ENCODE data around the gene RINL. TPM values are rescaled to one million over a fixed set of nuclear protein-coding genes. Genes with fewer than 3 reads are reported as not detected.

Gene RINL
- total and polyA plus RNA-seq, 2 donors from 2014 or later: 9.5 to 13.0 TPM

DNA sequence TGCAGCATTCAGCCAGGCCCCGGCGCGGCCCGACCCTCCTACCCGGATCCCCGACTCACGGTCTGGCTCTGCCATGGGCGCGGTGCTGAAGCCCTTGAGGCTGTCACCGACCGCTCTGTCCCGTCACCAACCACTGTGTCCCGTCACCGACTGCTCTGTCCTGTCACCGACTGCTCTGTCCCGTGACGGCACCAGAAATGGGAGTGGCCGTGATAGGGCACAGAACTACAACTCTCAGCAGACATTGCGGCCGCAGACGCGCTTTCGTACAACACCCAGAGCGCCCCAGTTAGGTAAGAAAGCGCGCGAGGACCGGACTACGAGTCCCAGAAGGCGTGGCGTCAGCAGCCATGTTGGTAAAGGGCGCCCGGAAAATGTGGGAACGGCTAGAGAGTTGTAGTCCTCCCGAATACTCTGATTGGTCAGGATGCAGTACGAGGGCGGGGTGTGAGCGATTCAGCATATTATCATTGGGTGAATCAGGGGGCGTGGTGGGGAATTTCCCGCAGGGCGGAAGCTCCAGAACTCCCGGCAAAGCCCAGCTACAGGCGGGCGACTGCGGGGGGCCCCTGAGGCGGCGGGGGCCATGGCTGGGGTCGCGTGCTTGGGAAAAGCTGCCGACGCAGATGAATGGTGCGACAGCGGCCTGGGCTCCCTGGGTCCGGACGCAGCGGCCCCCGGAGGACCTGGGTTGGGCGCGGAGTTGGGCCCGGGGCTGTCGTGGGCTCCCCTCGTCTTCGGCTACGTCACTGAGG is 21.5 kb upstream of the RINL start, which contains the start of the genes NFKBIB and SIRT2:
Gene NFKBIB, plus strand, starts transcription at position 523 of the 755 bp plus-strand sequence. Its CDS starts 64 bp downstream, at position 587.
Gene SIRT2, minus strand, starts transcription at position 172 of the 755 bp plus-strand sequence. Its CDS starts 97 bp downstream, at position 75.
- H3K9me3 ChIP-seq (ENCODE audit: control insufficient read depth in 2 of 3, insufficient read depth in 1 of 3, low read length in 3 of 3): peaks cover 0 to 3% (median 0%) of the 10 kb centered on the region in 3 donors
- peak within 1 kb of the TSS; percentile 80 to 95 (median 90) for H3K9ac ChIP-seq (ENCODE audit: low read length in 3 of 3)
- DNase-seq (peak; percentile 99 to 100 (median 100)), FAIRE-seq (peak; percentile 98)
- H3K4me3 ChIP-seq (ENCODE audit: low read length in 3 of 3): peak within 1 kb of the TSS; percentile 74 to 95 (median 94)
- peaks cover 4 to 13% (median 9%) of the 10 kb centered on the region in 3 donors for H3K4me1 ChIP-seq (ENCODE audit: control insufficient read depth in 2 of 3, insufficient read depth in 2 of 3, low read depth in 1 of 3, low read length in 3 of 3)
- peak; percentile 13 for TF ChIP-seq CTCF (IDR thresholded peaks at IDR 0.05; ENCODE audit: borderline replicate concordance, extremely low read depth, insufficient read depth)
- no peaks in the 10 kb centered on the region for H3K27me3 ChIP-seq (ENCODE audit: control insufficient read depth, insufficient read depth, low read length)
- intact Hi-C loops (cut with DNase I): no loop called here
- peaks cover 0 to under 1% (median 0%) of the 10 kb centered on the region in 3 donors for H3K36me3 ChIP-seq (ENCODE audit: control insufficient read depth in 2 of 3, insufficient read depth in 3 of 3, low read length in 3 of 3)
- H3K27ac ChIP-seq (ENCODE audit: low read depth in 2 of 2, low read length in 2 of 2): peak within 1 kb of the TSS; percentile 80 to 90

DNA sequence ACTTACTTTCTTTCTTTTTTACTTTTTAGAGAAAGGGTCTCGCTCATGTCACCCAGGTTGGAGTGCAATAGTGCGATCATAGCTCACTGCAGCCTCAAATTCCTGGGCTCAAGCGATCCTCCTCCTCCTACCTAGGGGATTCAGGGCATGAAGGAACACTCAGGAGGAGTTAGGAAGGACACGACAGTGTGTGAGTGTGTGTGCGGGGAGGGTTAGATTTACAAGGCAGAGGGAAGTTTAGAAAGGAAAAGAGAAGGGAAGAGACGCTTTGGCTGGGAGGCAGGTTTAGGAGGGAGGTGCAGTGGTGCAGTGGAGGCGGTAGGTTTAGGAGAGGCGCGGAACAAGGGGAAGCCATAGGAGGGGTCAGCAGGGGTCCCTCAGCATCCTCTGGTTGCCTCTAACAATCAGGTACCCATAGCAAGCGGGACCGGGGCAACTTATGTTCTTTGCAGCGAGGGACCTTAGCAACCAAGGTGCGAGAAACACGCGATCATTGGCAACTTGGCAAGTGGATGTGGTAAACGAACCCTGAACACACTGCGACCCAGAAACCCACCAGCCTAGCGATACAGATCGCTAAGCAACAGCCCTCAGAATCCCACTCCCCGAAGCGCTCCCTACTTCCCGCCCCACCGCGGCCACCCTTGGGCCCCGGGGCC is 20.8 kb upstream of the RINL start:
- DNase-seq: peak in 1 of 5 donors; percentile 19
- Histone ChIP-seq H3K9me3 (ENCODE audit: control insufficient read depth in 2 of 3, insufficient read depth in 1 of 3, low read length in 3 of 3) (peaks cover 0 to 3% (median 0%) of the 10 kb centered on the region in 3 donors), H3K4me3 (ENCODE audit: low read length in 3 of 3) (peak overlapping the region; percentile 74 to 95 (median 94)), H3K27me3 (ENCODE audit: control insufficient read depth, insufficient read depth, low read length) (no peaks in the 10 kb centered on the region), H3K9ac (ENCODE audit: low read length in 3 of 3) (peak overlapping the region; percentile 80 to 95 (median 90)), H3K36me3 (ENCODE audit: control insufficient read depth in 2 of 3, insufficient read depth in 3 of 3, low read length in 3 of 3) (no peaks in the 10 kb centered on the region), H3K4me1 (ENCODE audit: control insufficient read depth in 2 of 3, insufficient read depth in 2 of 3, low read depth in 1 of 3, low read length in 3 of 3) (peaks cover 4 to 18% (median 9%) of the 10 kb centered on the region in 3 donors), H3K27ac (ENCODE audit: low read depth in 2 of 2, low read length in 2 of 2) (peak overlapping the region; percentile 79 to 80)
- intact Hi-C loops (cut with DNase I): no loop called here
- TF ChIP-seq CTCF (IDR thresholded peaks at IDR 0.05; ENCODE audit: borderline replicate concordance, extremely low read depth, insufficient read depth): no peak
- no peak for FAIRE-seq

DNA sequence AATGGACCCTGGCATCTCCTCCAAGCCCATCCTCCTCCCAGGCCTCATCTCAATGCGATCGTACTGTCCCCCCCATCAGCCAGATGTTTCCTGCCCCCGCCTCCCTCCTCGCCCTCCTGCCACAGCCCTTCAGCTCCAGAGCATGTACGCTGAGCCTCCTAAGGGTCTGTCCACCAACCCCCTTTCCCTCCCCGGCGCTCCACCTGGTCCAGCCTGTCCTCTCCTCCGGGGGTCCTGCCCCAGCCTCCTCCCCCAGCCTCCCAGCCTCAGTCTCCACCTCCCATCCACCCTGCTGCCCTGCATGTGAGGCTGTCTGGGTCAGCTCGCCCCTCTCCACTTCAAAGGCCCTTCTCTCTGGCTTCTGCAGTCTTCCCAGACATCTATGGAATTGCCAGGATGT is 16.9 kb upstream of the RINL start:
- Histone ChIP-seq H3K36me3 (ENCODE audit: control insufficient read depth in 2 of 3, insufficient read depth in 3 of 3, low read length in 3 of 3) (peaks cover 0 to 6% (median 5%) of the 10 kb centered on the region in 3 donors), H3K27ac (ENCODE audit: low read depth in 2 of 2, low read length in 2 of 2) (no peak overlapping the region), H3K9me3 (ENCODE audit: control insufficient read depth in 2 of 3, insufficient read depth in 1 of 3, low read length in 3 of 3) (no peaks in the 10 kb centered on the region), H3K4me3 (ENCODE audit: low read length in 3 of 3) (no peak overlapping the region), H3K27me3 (ENCODE audit: control insufficient read depth, insufficient read depth, low read length) (no peaks in the 10 kb centered on the region), H3K4me1 (ENCODE audit: control insufficient read depth in 2 of 3, insufficient read depth in 2 of 3, low read depth in 1 of 3, low read length in 3 of 3) (peaks cover 4 to 20% (median 9%) of the 10 kb centered on the region in 3 donors), H3K9ac (ENCODE audit: low read length in 3 of 3) (peak overlapping the region in 1 of 3 donors; percentile 19)
- FAIRE-seq (no peak), DNase-seq (no peak)
- intact Hi-C loops (cut with DNase I): no loop called here
- TF ChIP-seq CTCF (IDR thresholded peaks at IDR 0.05; ENCODE audit: borderline replicate concordance, extremely low read depth, insufficient read depth): no peak

All from kidney (tissue), 14 donors.